Measurements from ENCODE around the gene FCHSD2. TPM values are rescaled to one million over a fixed set of nuclear protein-coding genes. Genes with fewer than 3 reads are reported as not detected.

The FCHSD2 gene
- total and polyA plus RNA-seq, 2 donors (not counting 3 experiments of a cell fraction or from before 2014, with no cell fraction given), result 20.8 to 56.9 TPM

GRCh38 chr11:72968390-72968789 is 173.7 kb downstream of the FCHSD2 start:
- CTCF ChIA-PET, result no interaction called here

GRCh38 chr11:72965672-72966071 is 176.4 kb downstream of the FCHSD2 start:
- intact Hi-C loops (cut with micrococcal nuclease), result loop anchor here (2.0 kb wide), 1 partner anchor 177 kb away; the partner anchor contains the start of gene FCHSD2
- peaks cover 0 to 3% of the 10 kb centered on the region in 2 experiments for H3K36me3 ChIP-seq (ENCODE audit: control insufficient read depth in 2 of 2, extremely low read depth in 1 of 2, insufficient read depth in 2 of 2, low read length in 2 of 2)
- peak overlapping the region; percentile 81 for H3K27ac ChIP-seq (ENCODE audit: insufficient read depth, low read depth, low read length)
- CTCF ChIA-PET, result no interaction called here
- no peaks in the 10 kb centered on the region for H3K9me1 ChIP-seq (replicated peaks; ENCODE audit: control insufficient read depth, extremely low read depth, insufficient read depth, low read length)
- H3K9me3 ChIP-seq (replicated peaks; ENCODE audit: control insufficient read depth, insufficient read depth, low read length), result no peaks in the 10 kb centered on the region
- POLR2A ChIA-PET, result no interaction called here
- H3K4me2 ChIP-seq (ENCODE audit: insufficient read depth, low read length), result peak overlapping the region; percentile 78
- FAIRE-seq (peak; percentile 42), DNase-seq (ENCODE audit: low read depth, low spot score) (peak; percentile 94)
- no peaks in the 10 kb centered on the region for H3K27me3 ChIP-seq (ENCODE audit: control insufficient read depth in 2 of 2, insufficient read depth in 2 of 2, low read length in 2 of 2)
- H4K20me1 ChIP-seq (replicated peaks; ENCODE audit: control insufficient read depth, extremely low read depth, insufficient read depth, low read length), result no peaks in the 10 kb centered on the region
- no peak overlapping the region for H3K4me3 ChIP-seq (replicated peaks in 1 of 3; ENCODE audit: insufficient read depth in 1 of 3, low read depth in 1 of 3, low read length in 3 of 3)
- H3K4me1 ChIP-seq (ENCODE audit: control insufficient read depth, extremely low read depth, insufficient read depth, low read length), result peaks cover 18% of the 10 kb centered on the region
- H3K79me2 ChIP-seq (ENCODE audit: control insufficient read depth, insufficient read depth, low read length), result no peaks in the 10 kb centered on the region
- peak overlapping the region; percentile 11 for H3K9ac ChIP-seq (replicated peaks; ENCODE audit: extremely low read depth, insufficient read depth, low read length)
- TF ChIP-seq MYC (IDR thresholded peaks at IDR 0.05; ENCODE audit: low read depth, low read length) (no peak), FOS (IDR thresholded peaks at IDR 0.05; ENCODE audit: borderline replicate concordance, insufficient read depth, low read length) (peak; percentile 47), CTCF (IDR thresholded peaks at IDR 0.05; ENCODE audit: extremely low read depth in 1 of 2, insufficient read depth in 1 of 2, low read depth in 1 of 2, low read length in 2 of 2) (no peak), MAX (IDR thresholded peaks at IDR 0.05; ENCODE audit: insufficient read depth, insufficient read length) (no peak), POLR2A (IDR thresholded peaks at IDR 0.05; ENCODE audit: low read depth, low read length) (no peak), POLR2AphosphoS5 (IDR thresholded peaks at IDR 0.05; ENCODE audit: insufficient read depth, low read depth, low read length) (peak; percentile 18), GATA2 (IDR thresholded peaks at IDR 0.05; ENCODE audit: insufficient read depth, insufficient read length, low read depth, low read length) (peak; percentile 88), JUN (IDR thresholded peaks at IDR 0.05; ENCODE audit: borderline replicate concordance, insufficient read depth, insufficient read length, low read depth) (peak; percentile 81), EZH2 (IDR thresholded peaks at IDR 0.05; ENCODE audit: borderline replicate concordance, low read depth, low read length, severe bottlenecking) (no peak)
- no TSS peak for BruUV-seq (replicated peaks)
- no peak overlapping the region for H2AFZ ChIP-seq (ENCODE audit: low read depth, low read length)
- dilution Hi-C loops (cut with MboI; ENCODE audit: extremely low pct_ligation_motif_present, low sequenced_read_pairs), result no loop called here

More at GRCh38 chr11:72968390-72968789, 173.7 kb downstream of the FCHSD2 start:
- Histone ChIP-seq H3K4me1 (ENCODE audit: control insufficient read depth, extremely low read depth, insufficient read depth, low read length) (peaks cover 18% of the 10 kb centered on the region), H3K9me1 (replicated peaks; ENCODE audit: control insufficient read depth, extremely low read depth, insufficient read depth, low read length) (no peaks in the 10 kb centered on the region), H3K9me3 (replicated peaks; ENCODE audit: control insufficient read depth, insufficient read depth, low read length) (no peaks in the 10 kb centered on the region), H3K79me2 (ENCODE audit: control insufficient read depth, insufficient read depth, low read length) (no peaks in the 10 kb centered on the region), H3K4me3 (replicated peaks in 1 of 3; ENCODE audit: insufficient read depth in 1 of 3, low read depth in 1 of 3, low read length in 3 of 3) (no peak overlapping the region), H3K4me2 (ENCODE audit: insufficient read depth, low read length) (no peak overlapping the region), H2AFZ (ENCODE audit: low read depth, low read length) (no peak overlapping the region), H3K9ac (replicated peaks; ENCODE audit: extremely low read depth, insufficient read depth, low read length) (no peak overlapping the region), H3K27me3 (ENCODE audit: control insufficient read depth in 2 of 2, insufficient read depth in 2 of 2, low read length in 2 of 2) (no peaks in the 10 kb centered on the region), H3K36me3 (ENCODE audit: control insufficient read depth in 2 of 2, extremely low read depth in 1 of 2, insufficient read depth in 2 of 2, low read length in 2 of 2) (peaks cover 0 to under 1% of the 10 kb centered on the region in 2 experiments), H4K20me1 (replicated peaks; ENCODE audit: control insufficient read depth, extremely low read depth, insufficient read depth, low read length) (no peaks in the 10 kb centered on the region), H3K27ac (ENCODE audit: insufficient read depth, low read depth, low read length) (no peak overlapping the region)
- TF ChIP-seq JUN (IDR thresholded peaks at IDR 0.05; ENCODE audit: borderline replicate concordance, insufficient read depth, insufficient read length, low read depth) (no peak), EZH2 (IDR thresholded peaks at IDR 0.05; ENCODE audit: borderline replicate concordance, low read depth, low read length, severe bottlenecking) (no peak)
- intact Hi-C loops (cut with micrococcal nuclease) (no loop called here), dilution Hi-C loops (cut with MboI; ENCODE audit: extremely low pct_ligation_motif_present, low sequenced_read_pairs) (no loop called here)
- FAIRE-seq, result no peak
- POLR2A ChIA-PET, result no interaction called here
- no TSS peak for BruUV-seq (replicated peaks)
- DNase-seq (ENCODE audit: low read depth, low spot score), result no peak

Data from endothelial cell of umbilical vein (primary cell).